ENCODE measurements around the gene TULP4.

DNA sequence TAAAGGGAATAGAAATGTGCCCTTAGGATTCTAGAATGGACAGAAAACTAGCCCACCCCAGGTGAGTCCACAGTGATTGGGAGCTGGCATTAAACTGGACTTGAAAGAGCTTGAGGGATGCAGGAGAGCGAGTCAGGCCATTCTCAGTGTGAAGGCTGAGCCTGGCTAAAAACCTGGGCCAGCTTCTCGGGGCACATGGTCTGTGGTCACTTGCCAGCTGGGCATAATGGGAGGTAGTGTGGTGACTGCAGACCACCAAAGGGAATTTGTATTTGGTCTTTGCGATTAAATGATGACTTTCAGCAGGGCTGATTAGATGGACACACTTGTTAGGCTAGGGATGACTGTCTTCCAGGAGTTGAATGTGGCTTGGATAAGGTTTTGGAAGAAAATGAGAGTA is 71.3 kb downstream of the TULP4 start:
- TF ChIP-seq CTCF (conservative IDR thresholded peaks at IDR 0.05; ENCODE audit: low read depth, low read length) (no peak), EZH2 (IDR thresholded peaks at IDR 0.05; ENCODE audit: borderline replicate concordance, low read depth, low read length, poor library complexity, severe bottlenecking) (no peak)

All from A673 (cell line).